ENCODE results near the gene GMCL2. TPM values are rescaled to one million over a fixed set of nuclear protein-coding genes. Genes with fewer than 3 reads are reported as not detected.

The GMCL2 gene
- total and polyA plus RNA-seq, 4 donors = not detected

GRCh38 chr5:178136990-178137389 lies 50.2 kb downstream of the GMCL2 start:
- no peaks in the 10 kb centered on the region for H3K9me3 ChIP-seq (ENCODE audit: control insufficient read depth in 4 of 4, low read length in 3 of 4)
- WGBS = 87% methylated on average over 10 of the region's 10 CpGs
- no peak overlapping the region for H3K4me3 ChIP-seq (ENCODE audit: low read depth in 1 of 3, low read length in 3 of 3)
- DNase-seq (ENCODE audit: low spot score) = no peak
- H3K9ac ChIP-seq (ENCODE audit: low read depth in 1 of 2, low read length in 2 of 2) = no peak overlapping the region
- H3K27me3 ChIP-seq (ENCODE audit: control insufficient read depth in 4 of 4, insufficient read depth in 4 of 4, low read length in 3 of 4) = no peaks in the 10 kb centered on the region
- H3K27ac ChIP-seq (ENCODE audit: low read depth in 1 of 2, low read length in 2 of 2) = no peak overlapping the region
- H3K36me3 ChIP-seq (ENCODE audit: control insufficient read depth in 4 of 4, insufficient read depth in 3 of 4, low read depth in 1 of 4, low read length in 3 of 4) = peaks cover 3 to 13% (median 8%) of the 10 kb centered on the region in 4 donors
- H3K4me1 ChIP-seq (ENCODE audit: control insufficient read depth in 4 of 4, insufficient read depth in 4 of 4, low read length in 3 of 4) = peaks cover 0 to 5% (median 3%) of the 10 kb centered on the region in 4 donors
- TF ChIP-seq GABPA (IDR thresholded peaks at IDR 0.05 in 1 of 2, conservative IDR thresholded peaks at IDR 0.05 in 1 of 2) (no peak), YY1 (IDR thresholded peaks at IDR 0.05) (no peak)
- TF ChIP-seq, protein P1, sequence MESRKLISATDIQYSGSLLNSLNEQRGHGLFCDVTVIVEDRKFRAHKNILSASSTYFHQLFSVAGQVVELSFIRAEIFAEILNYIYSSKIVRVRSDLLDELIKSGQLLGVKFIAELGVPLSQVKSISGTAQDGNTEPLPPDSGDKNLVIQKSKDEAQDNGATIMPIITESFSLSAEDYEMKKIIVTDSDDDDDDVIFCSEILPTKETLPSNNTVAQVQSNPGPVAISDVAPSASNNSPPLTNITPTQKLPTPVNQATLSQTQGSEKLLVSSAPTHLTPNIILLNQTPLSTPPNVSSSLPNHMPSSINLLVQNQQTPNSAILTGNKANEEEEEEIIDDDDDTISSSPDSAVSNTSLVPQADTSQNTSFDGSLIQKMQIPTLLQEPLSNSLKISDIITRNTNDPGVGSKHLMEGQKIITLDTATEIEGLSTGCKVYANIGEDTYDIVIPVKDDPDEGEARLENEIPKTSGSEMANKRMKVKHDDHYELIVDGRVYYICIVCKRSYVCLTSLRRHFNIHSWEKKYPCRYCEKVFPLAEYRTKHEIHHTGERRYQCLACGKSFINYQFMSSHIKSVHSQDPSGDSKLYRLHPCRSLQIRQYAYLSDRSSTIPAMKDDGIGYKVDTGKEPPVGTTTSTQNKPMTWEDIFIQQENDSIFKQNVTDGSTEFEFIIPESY (IDR thresholded peaks at IDR 0.05) = no peak

Other genes starting within 250 kb of the GMCL2 start
- gene PROP1, start 191.1 kb downstream of the GMCL2 start, total RNA-seq = not detected
- not detected for gene PROP1, start 191.1 kb downstream of the GMCL2 start, polyA plus RNA-seq
- under 1 TPM; 0.08 to 0.28 TPM for gene N4BP3, start 73.8 kb downstream of the GMCL2 start, total RNA-seq
- gene N4BP3, start 73.8 kb downstream of the GMCL2 start, polyA plus RNA-seq = under 1 TPM in 1 of 2 donors, not detected in 1; 0.06 TPM
- 10 to 100 TPM; 21.6 to 24.8 TPM for gene RMND5B, start 56.4 kb downstream of the GMCL2 start, total RNA-seq
- gene RMND5B, start 56.4 kb downstream of the GMCL2 start, polyA plus RNA-seq = 10 to 100 TPM; 13.4 to 21.8 TPM
- gene NHP2, start 33.5 kb downstream of the GMCL2 start, total RNA-seq = 10 to 100 TPM; 44.1 to 59.2 TPM
- 100 to 1,000 TPM in 1 of 2 donors, 10 to 100 TPM in 1; 66.1 to 124 TPM for gene NHP2, start 33.5 kb downstream of the GMCL2 start, polyA plus RNA-seq
- 10 to 100 TPM; 41.4 to 59.4 TPM for gene HNRNPAB, start 17.2 kb upstream of the GMCL2 start, total RNA-seq
- gene HNRNPAB, start 17.2 kb upstream of the GMCL2 start, polyA plus RNA-seq = 10 to 100 TPM; 33.7 to 66.3 TPM
- 100 to 1,000 TPM in 1 of 2 donors, 10 to 100 TPM in 1; 25.6 to 103 TPM for gene PHYKPL, start 45.4 kb upstream of the GMCL2 start, total RNA-seq
- gene PHYKPL, start 45.4 kb upstream of the GMCL2 start, polyA plus RNA-seq = 10 to 100 TPM; 38.3 to 51.7 TPM

Data from liver (tissue), 9 donors.